Measurements from ENCODE around the gene MYL2. TPM values are rescaled to one million over a fixed set of nuclear protein-coding genes. Genes with fewer than 3 reads are reported as not detected.

The MYL2 gene
- polyA plus RNA-seq, 1 donor (not counting 4 experiments of a cell fraction or from before 2014, with no cell fraction given) = 0.08 TPM

DNA sequence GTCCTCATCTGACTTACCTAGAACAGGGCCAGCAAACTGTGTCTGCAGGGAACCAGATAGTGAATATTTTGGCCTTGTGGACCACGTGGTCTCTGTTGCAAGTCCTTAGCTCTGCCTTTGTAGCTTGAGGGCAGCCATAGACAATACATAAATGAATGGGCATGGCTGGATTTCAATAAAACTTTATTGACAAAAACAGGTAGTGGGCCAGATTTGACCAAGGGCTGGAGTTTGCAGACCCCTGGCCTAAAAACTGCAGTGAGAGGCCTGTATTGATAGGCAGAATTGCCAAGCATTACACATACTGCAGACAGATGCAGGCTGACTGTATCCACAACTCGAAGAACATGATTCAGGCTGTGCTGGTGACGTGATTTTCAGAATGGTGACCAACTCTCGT, 48.3 kb downstream of the MYL2 start:
- H3K79me2 ChIP-seq (ENCODE audit: control insufficient read depth, insufficient read depth, low read length) = no peaks in the 10 kb centered on the region
- no peak for DNase-seq (ENCODE audit: low read depth, low spot score)
- H3K9me3 ChIP-seq (ENCODE audit: control insufficient read depth, low read depth, low read length) = no peaks in the 10 kb centered on the region
- no peaks in the 10 kb centered on the region for H3K36me3 ChIP-seq (ENCODE audit: control insufficient read depth in 2 of 2, extremely low read depth in 1 of 2, insufficient read depth in 2 of 2, low read length in 2 of 2)
- no peak for FAIRE-seq
- H3K4me1 ChIP-seq (ENCODE audit: control insufficient read depth, extremely low read depth, insufficient read depth, low read length) = no peaks in the 10 kb centered on the region
- no peak overlapping the region for H3K4me3 ChIP-seq (ENCODE audit: control insufficient read depth in 2 of 3, extremely low read depth in 1 of 3, insufficient read depth in 2 of 3, low read depth in 1 of 3, low read length in 3 of 3)
- no peaks in the 10 kb centered on the region for H3K9me1 ChIP-seq (ENCODE audit: control insufficient read depth, extremely low read depth, insufficient read depth, low read length)
- H3K27me3 ChIP-seq (ENCODE audit: control insufficient read depth, extremely low read depth, insufficient read depth, low read length) = no peaks in the 10 kb centered on the region
- H3K27ac ChIP-seq (ENCODE audit: control insufficient read depth, insufficient read depth, low read length) = no peak overlapping the region
- TF ChIP-seq, protein P1, sequence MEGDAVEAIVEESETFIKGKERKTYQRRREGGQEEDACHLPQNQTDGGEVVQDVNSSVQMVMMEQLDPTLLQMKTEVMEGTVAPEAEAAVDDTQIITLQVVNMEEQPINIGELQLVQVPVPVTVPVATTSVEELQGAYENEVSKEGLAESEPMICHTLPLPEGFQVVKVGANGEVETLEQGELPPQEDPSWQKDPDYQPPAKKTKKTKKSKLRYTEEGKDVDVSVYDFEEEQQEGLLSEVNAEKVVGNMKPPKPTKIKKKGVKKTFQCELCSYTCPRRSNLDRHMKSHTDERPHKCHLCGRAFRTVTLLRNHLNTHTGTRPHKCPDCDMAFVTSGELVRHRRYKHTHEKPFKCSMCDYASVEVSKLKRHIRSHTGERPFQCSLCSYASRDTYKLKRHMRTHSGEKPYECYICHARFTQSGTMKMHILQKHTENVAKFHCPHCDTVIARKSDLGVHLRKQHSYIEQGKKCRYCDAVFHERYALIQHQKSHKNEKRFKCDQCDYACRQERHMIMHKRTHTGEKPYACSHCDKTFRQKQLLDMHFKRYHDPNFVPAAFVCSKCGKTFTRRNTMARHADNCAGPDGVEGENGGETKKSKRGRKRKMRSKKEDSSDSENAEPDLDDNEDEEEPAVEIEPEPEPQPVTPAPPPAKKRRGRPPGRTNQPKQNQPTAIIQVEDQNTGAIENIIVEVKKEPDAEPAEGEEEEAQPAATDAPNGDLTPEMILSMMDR (optimal IDR thresholded peaks at IDR 0.05 in 1 of 3, IDR thresholded peaks at IDR 0.05 in 1 of 3, conservative IDR thresholded peaks at IDR 0.05 in 1 of 3; ENCODE audit: extremely low read depth in 1 of 3, insufficient read depth in 2 of 3, low read length in 3 of 3) = no peak
- TF ChIP-seq EZH2 (IDR thresholded peaks at IDR 0.05; ENCODE audit: low read length) = no peak
- no peak overlapping the region for H3K9ac ChIP-seq (ENCODE audit: control insufficient read depth, extremely low read depth, insufficient read depth, low read length)
- H4K20me1 ChIP-seq (ENCODE audit: control insufficient read depth, extremely low read depth, insufficient read depth, low read length) = no peaks in the 10 kb centered on the region
- H3K4me2 ChIP-seq (ENCODE audit: control insufficient read depth, extremely low read depth, insufficient read depth, low read depth, low read length) = no peak overlapping the region
- H2AFZ ChIP-seq (ENCODE audit: control insufficient read depth, low read length) = no peak overlapping the region
- dilution Hi-C loops (cut with MboI; ENCODE audit: extremely low pct_ligation_motif_present, low sequenced_read_pairs) = no loop called here

DNA sequence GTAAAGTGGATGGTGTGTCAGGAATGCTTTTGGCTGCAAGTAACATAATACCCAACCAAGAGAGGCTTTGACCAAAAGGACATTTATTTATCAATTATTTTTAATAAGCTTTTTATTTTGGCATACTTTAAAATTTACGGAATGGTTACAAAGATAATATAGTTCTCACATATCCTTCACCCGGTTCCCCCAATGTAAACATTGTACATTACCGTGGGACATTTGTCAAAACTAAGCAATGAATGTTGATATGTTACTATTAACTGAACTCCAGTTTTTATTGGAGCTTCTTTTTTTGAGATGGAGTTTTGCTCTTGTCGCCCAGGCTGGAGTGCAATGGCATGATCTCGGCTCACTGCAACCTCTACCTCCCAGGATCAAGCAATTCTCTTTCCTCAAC, 50.6 kb downstream of the MYL2 start:
- DNase-seq (ENCODE audit: low read depth, low spot score) (no peak), FAIRE-seq (no peak)

More for the DNA sequence above, 50.6 kb downstream of the MYL2 start:
- no peaks in the 10 kb centered on the region for H4K20me1 ChIP-seq (ENCODE audit: control insufficient read depth, extremely low read depth, insufficient read depth, low read length)
- H3K4me1 ChIP-seq (ENCODE audit: control insufficient read depth, extremely low read depth, insufficient read depth, low read length) = no peaks in the 10 kb centered on the region
- no peaks in the 10 kb centered on the region for H3K36me3 ChIP-seq (ENCODE audit: control insufficient read depth in 2 of 2, extremely low read depth in 1 of 2, insufficient read depth in 2 of 2, low read length in 2 of 2)
- H2AFZ ChIP-seq (ENCODE audit: control insufficient read depth, low read length) = no peak overlapping the region
- H3K27me3 ChIP-seq (ENCODE audit: control insufficient read depth, extremely low read depth, insufficient read depth, low read length) = no peaks in the 10 kb centered on the region
- dilution Hi-C loops (cut with MboI; ENCODE audit: extremely low pct_ligation_motif_present, low sequenced_read_pairs) = no loop called here
- TF ChIP-seq EZH2 (IDR thresholded peaks at IDR 0.05; ENCODE audit: low read length) = no peak
- TF ChIP-seq, protein P1 (optimal IDR thresholded peaks at IDR 0.05 in 1 of 3, IDR thresholded peaks at IDR 0.05 in 1 of 3, conservative IDR thresholded peaks at IDR 0.05 in 1 of 3; ENCODE audit: extremely low read depth in 1 of 3, insufficient read depth in 2 of 3, low read length in 3 of 3) = no peak
- no peaks in the 10 kb centered on the region for H3K9me3 ChIP-seq (ENCODE audit: control insufficient read depth, low read depth, low read length)
- no peak overlapping the region for H3K4me3 ChIP-seq (ENCODE audit: control insufficient read depth in 2 of 3, extremely low read depth in 1 of 3, insufficient read depth in 2 of 3, low read depth in 1 of 3, low read length in 3 of 3)
- no peaks in the 10 kb centered on the region for H3K79me2 ChIP-seq (ENCODE audit: control insufficient read depth, insufficient read depth, low read length)
- no peak overlapping the region for H3K4me2 ChIP-seq (ENCODE audit: control insufficient read depth, extremely low read depth, insufficient read depth, low read depth, low read length)
- no peaks in the 10 kb centered on the region for H3K9me1 ChIP-seq (ENCODE audit: control insufficient read depth, extremely low read depth, insufficient read depth, low read length)
- H3K9ac ChIP-seq (ENCODE audit: control insufficient read depth, extremely low read depth, insufficient read depth, low read length) = no peak overlapping the region
- no peak overlapping the region for H3K27ac ChIP-seq (ENCODE audit: control insufficient read depth, insufficient read depth, low read length)
